Stimulated activated CD8-positive, alpha-beta memory T cell treated with anti-CD3 and anti-CD28 coated beads, Interleukin-2, amount 100 ng/mL, for 1 hour (primary cell): Measurements from ENCODE around the gene CDK8.
"Not testable (repeated sequence)": the region's sequence is repeated elsewhere in the genome, so short reads cannot be mapped to it uniquely, and the experiment has no call there.

Experiments
- DNase-seq, 2 donors: peaks; one replicate each; pipeline ENCODE4 v3.0.0-alpha.2; 2020; ENCODE audit warnings: low read depth in 2 of 2

Gene CDK8

DNA sequence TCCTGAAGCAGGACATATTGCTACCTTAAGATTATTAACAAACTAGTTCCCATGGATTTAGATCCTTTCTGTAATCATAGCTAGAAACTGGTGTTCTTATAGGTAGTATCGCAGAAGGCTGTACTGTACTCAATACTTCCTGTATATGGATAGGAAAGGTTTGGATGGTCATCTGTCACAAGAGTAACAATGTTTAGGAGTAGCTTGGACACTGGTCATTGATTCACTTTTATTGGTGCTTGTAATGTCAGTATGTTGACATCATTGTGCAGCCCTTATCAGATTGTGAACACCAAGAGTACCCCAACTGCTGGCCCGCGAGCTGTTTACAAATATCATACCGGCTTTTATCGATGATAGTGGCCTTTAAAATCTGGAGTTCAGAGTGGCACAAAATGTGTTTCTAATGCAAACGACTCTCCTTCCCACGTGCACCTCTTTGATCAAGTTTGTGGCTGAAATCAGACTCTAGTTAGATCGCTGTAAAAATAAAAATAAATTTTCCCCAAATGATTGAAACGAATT, 605 bp upstream of the CDK8 start:
- no peak for DNase-seq

- peak; percentile 14 to 26 for DNase-seq
These were observed 718 bp downstream of the CDK8 start for GRCh38 chr13:26254583-26255111.

DNA sequence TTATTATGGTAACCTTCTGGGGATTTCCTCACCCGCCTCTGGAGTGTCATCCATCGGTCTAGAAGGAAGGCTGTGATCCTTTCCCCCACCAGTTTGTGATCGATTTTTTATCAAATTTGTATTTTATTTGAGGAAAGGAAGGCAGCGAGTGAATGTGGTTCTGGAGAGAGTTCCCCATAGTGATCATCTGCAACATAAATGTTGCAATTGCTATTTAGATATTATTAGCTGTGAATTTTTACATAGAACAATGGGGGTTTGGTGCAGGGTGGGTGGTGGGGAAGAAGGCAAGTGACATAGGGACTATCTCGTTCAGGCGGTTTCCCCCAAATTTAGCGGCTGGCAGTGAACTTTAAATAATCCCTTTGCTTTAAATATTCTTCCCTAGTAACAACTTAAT, 1.2 kb downstream of the CDK8 start:
- DNase-seq, result no peak

- DNase-seq, result no peak
These were observed 1.9 kb downstream of the CDK8 start for GRCh38 chr13:26255691-26256277.

DNA sequence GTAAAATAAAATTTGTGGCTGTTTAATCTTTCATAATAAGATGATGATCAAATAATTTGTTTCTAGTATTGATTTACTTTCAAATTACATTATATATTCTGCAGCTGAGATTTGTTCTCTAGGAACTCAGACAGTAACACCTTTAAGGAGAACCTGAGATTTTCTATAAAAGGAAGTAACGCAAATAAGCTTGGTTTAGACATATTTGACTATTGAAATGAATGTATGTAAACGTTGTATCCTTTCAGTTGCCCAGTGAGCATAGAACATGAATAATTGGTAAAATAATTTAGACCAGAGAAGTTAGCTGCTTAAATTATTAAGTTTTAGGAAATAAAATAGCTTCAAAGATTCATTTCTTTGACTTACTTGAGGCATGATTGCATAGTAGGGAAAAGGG, 3.1 kb downstream of the CDK8 start:
- no peak for DNase-seq

DNA sequence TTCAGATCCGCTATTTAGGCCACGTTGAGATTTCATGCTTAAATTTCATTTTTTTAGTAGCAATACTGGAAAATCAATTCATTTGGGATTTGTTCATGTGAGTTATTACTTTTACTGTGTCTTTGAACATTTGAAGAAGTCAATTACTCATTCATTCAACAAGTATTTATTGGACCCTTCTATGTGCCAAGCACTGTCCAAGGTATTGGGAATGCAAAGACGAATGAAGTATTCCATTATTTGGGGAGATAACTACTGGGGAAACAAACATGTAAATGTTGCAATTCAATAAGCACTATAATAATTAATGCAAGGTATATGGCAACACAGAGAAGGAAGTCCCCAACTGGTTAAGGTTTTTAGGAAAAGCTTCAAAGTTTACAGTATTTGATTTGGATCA, 5.7 kb downstream of the CDK8 start:
- no peak for DNase-seq

DNA sequence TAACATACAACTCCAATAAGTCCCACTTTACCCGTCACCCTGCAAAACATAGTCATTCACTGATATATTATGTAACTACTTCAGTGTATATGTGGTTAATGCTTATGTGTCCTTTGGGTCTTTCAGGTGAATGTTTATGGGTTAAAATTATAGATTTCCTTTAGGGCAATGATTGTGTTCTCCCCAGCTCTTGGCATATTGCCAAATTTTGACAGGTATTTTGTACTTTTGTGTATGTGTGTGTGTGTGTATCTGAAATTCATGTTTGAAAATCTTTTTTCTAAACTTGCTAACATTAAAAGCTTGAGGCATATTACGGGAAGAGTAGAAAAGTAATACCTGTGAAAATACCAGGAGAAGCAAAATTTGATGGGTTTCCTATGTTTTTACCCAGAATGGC, 8.2 kb downstream of the CDK8 start:
- DNase-seq, result no peak

DNA sequence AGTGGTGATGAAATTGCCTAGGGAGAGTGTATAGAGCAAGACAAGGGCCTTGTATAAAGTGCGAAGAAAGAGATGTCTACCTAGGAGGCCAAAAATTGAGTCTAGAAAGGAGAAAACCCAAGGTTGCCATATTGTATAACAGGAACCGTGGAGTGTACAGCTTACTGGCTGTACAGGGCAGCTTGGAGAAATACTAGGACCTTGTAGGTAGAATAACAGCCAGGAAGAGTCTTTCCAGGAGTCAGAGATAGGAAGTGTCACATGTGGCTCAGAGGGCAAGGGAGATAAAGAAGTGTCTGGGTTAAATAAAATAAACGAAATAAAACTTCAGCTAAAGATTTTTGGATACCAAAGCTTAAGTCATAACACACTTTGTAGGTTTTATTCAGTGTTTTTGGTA, 12.4 kb downstream of the CDK8 start:
- no peak for DNase-seq

DNA sequence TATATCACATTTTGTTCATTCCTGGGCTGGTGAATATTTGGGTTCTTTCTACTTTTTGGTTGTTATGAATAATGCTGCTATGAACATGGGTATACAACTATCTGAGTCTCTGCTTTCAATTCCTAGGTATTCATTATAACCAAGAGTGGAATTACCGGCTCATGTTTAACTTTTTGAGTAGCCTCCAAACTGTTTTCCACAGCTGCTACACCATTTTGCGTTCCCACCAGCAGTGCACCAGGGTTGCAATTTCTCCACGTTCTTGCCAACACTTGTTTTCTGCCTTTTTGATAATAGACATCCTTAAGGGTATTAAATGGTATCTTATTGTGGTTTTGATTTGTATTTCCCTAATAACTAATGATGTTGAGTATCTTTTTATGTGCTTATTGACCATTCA, 16.8 kb downstream of the CDK8 start:
- DNase-seq, result no peak

DNA sequence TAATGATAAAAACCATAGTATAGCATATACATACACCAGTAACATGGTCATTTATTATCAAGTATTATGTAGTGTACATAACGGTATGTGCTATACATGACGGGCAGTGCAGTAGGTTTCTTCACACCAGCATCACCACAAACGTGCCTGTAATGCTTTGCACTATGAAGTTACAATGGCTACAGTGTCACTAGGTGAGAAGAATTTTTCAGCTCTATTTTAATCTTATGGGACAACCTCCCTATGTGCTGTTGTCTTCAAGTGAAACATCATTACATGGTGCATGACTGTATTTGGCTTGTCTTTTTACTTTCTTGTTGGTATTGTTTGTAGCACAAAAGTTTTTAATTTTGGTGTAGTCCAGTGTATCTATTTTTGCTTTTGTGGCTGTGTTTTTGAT, 18.7 kb downstream of the CDK8 start:
- no peak for DNase-seq

DNA sequence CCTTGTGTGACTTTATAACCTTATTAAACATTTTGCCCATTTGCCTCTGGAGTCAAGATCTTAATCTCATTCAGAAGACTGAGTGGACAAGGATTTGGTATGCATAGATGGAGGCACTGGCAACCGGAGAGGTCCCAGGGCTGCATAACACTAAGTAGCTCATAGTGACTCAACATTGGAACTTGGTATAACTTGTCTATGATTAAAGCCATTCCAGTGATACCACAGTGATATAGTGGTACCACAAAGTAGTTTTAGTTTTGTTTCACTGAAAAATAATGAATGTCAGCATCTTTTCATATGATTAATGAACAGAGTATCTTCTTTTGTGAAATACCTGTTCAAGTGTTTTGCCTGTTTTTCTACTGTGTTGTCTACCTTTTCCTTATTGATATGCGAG, 26.4 kb downstream of the CDK8 start:
- DNase-seq, result no peak

GRCh38 chr13:26280822-26281221, 26.9 kb downstream of the CDK8 start:
- DNase-seq, result no peak

DNA sequence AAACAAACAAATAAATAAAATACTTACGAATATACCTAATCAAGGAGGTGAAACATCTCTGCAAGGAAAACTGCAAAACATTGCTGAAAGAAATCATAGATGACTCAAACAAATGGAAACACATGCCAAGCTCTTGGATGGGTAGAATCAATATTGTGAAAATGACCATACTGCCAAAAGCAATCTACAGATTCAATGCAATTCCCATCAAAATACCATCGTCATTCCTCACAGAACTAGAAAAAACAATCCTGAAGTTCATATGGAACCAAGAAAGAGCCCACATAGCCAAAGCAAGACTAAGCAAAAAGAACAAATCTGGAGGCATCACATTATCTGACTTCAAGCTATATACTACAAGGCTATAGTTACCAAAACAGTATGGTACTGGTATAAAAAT, 32.0 kb downstream of the CDK8 start:
- not testable (repeated sequence) for DNase-seq

DNA sequence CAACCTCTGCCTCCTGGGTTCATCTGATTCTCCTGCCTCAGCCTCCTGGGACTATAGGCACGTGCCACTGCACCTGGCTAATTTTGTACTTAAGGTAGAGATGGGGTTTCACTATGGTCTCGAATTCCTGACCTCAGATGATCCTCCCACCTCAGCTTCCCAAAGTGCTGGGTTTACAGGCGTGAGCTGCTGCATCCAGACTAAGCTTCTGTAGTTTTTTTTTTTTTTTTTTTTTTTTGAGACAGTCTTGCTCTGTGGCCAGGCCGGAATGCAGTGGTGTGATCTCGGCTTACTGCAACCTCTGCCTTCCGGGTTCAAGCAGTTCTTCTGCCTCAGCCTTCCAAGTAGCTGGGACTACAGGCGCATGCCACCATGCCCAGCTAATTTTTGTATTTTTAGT, 34.9 kb downstream of the CDK8 start:
- DNase-seq, result not testable (repeated sequence)

- no peak for DNase-seq
These were observed 41.9 kb downstream of the CDK8 start for GRCh38 chr13:26295812-26296211.

GRCh38 chr13:26299168-26299750, 45.3 kb downstream of the CDK8 start:
- DNase-seq, result no peak

DNA sequence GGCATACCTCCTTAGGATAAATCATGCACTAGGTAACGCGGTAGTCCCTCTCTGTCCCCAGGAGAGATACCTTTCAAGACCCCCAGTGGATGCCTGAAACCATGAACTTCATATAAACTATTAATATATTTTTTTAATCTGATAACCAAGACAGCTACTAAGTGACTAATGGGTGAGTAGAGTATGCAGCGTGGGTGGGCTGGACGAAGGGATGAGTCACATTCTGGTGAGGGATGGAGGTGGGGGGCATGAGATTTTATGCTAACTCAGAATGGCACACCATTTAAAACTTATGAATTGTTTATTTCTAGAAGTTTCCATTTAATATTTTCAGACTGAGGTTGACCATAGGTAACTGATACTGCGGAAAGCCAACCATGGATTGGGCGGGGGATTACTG, 46.2 kb downstream of the CDK8 start:
- DNase-seq, result no peak

- no peak for DNase-seq
These were observed 51.7 kb downstream of the CDK8 start for GRCh38 chr13:26305676-26306075.

DNA sequence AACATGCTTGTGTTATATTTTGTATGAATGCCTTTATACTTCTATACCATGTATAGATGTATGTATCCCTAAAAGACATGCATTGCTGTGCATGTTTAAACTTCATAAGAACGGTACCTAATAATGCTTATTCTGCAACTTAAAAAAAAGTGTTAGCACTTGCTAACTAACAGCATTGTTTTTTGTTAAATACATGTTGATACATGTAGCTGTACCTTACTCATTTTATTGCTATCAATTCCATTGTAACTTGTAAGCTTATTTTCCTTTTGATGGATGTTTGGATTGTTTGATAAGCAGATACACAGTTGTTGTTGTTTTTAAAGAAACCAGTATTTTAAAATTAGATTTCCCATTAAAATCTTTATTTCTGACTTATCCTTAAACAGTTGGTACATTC, 53.8 kb downstream of the CDK8 start:
- DNase-seq, result no peak

- DNase-seq, result no peak
These were observed 54.3 kb downstream of the CDK8 start for GRCh38 chr13:26308250-26308649.

DNA sequence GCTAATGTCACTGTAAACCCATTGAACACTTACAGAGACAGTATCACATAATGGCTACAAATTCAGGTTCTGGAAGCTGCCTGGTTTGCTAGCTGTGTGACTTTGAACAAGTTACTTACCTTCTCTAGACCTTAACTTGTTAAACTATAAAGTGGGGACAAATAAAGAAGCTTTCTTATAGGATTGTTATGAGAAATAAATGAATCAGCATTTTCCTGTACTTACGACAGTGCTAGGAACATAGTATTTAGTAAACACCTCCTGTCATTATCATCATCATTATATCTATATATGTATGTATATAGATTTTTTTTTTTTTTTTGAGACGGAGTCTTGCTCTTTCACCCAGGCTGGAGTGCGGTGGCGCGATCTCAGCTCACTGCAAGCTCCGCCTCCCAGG, 54.9 kb downstream of the CDK8 start:
- DNase-seq, result no peak

- DNase-seq, result no peak
These were observed 56.1 kb downstream of the CDK8 start for GRCh38 chr13:26310003-26310402.

GRCh38 chr13:26310470-26310869, 56.5 kb downstream of the CDK8 start:
- no peak for DNase-seq

DNA sequence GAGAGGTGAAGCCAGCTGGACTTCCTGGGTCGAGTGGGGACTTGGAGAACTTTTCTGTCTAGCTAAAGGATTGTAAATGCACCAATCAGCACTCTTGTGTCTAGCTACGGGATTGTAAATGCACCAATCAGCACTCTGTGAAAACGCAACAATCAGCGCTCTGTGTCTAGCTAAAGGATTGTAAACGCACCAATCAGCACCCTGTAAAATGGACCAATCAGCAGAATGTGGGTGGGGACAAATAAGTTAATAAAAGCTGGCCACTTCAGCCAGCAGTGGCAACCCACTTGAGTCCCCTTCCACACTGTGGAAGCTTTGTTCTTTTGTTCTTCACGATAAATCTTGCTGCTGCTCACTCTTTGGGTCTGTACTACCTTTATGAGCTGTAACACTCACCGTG, 58.1 kb downstream of the CDK8 start:
- DNase-seq, result not testable (repeated sequence)
